CD4-positive, alpha-beta T cell treated with Interferon gamma for 1 hour (primary cell): ENCODE data around the gene MAPKAPK3.

Source experiments
- DNase-seq: peaks from one replicate; pipeline ENCODE4 v3.0.0-alpha.2; 2020

MAPKAPK3 gene

GRCh38 chr3:50587806-50588758 lies 28.9 kb upstream of the MAPKAPK3 start:
- DNase-seq: peak; percentile 60

- no peak for DNase-seq
These were observed 28.1 kb upstream of the MAPKAPK3 start for GRCh38 chr3:50588759-50589433.

DNA sequence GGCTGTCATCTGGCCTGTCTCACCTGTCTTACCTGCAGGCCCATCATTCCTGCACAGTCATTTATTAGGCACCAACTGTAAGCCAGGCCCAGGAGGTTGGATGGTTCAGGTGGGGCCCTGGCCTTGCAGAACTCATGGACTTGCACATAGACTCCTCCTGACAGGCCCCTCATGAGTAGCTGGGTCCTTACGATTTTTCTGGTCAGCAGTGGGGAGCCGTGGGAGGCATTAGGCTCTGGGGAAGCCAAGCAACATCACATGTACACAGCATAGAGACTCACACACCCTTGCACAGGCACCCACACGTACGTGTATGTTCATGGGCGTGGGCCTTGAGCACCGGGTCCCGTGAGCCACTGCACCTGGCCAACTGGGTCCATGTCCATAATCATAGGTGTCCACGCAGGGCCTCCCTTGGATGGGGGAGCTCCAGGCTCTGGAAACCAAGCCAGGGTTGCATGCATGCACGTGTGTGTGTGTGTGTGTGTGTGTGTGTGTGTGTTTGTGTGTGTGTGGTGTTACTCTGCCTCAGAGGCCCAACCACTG lies 25.7 kb upstream of the MAPKAPK3 start:
- no peak for DNase-seq

- peak; percentile 46 for DNase-seq
These were observed 24.4 kb upstream of the MAPKAPK3 start for GRCh38 chr3:50592568-50592967.

DNA sequence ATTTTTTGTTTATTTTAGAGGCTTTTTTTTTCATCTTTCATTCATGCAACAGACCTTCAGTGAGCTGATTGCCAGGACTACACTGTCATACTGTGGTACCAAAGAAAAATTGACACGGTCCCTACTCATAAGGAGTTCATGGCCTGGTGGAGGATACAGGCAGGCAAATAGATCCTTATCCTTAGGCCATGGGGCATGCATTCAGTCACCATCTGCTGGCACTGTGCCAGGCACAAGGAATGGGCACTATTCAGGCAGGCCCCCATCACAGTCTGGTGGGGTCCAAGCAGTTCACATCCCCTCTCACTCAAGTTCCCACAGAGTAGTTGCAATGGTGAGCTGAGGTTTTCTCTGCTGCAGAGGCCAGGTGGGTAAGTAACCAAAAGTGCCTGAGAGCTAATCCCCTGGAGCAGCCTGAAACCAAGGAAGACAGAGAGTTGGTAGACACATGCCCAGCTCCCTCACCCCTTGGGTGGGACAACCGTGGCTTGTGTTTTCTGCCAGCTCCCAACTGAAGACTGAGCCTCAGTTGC lies 22.6 kb upstream of the MAPKAPK3 start:
- no peak for DNase-seq

- no peak for DNase-seq
These were observed 17.7 kb upstream of the MAPKAPK3 start for GRCh38 chr3:50599115-50599715.

- no peak for DNase-seq
These were observed 17.2 kb upstream of the MAPKAPK3 start for GRCh38 chr3:50599716-50600118.

DNA sequence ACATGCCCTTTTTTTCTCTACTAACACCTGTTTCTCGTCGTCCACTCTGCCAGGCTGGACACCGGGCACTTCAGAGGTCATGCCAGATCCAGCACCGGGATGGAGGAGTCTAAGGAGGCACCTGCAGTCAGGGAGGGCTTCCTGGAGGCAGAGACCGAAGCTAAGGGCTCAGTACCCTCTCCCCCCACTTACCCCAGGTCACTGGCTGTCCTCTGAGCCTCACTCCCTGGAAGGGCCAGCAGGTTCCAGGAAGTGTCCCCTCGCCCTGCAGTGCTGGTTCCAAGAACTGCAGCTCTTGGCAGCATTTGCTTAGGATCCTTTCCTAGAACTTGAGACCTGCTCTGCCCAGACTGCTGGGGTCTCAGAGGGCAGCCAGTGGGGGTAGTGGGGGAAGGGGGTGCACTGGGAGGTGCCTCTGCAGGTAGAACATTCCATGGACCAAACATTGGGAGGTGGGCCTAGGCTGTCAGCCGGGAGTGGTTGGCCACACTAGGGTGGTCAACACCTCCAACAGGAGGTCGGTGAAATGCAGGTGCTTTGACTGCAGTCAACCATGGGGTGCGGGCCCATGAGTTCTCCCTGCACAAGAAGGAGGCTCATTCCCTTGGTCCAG lies 16.7 kb upstream of the MAPKAPK3 start:
- DNase-seq: no peak

DNA sequence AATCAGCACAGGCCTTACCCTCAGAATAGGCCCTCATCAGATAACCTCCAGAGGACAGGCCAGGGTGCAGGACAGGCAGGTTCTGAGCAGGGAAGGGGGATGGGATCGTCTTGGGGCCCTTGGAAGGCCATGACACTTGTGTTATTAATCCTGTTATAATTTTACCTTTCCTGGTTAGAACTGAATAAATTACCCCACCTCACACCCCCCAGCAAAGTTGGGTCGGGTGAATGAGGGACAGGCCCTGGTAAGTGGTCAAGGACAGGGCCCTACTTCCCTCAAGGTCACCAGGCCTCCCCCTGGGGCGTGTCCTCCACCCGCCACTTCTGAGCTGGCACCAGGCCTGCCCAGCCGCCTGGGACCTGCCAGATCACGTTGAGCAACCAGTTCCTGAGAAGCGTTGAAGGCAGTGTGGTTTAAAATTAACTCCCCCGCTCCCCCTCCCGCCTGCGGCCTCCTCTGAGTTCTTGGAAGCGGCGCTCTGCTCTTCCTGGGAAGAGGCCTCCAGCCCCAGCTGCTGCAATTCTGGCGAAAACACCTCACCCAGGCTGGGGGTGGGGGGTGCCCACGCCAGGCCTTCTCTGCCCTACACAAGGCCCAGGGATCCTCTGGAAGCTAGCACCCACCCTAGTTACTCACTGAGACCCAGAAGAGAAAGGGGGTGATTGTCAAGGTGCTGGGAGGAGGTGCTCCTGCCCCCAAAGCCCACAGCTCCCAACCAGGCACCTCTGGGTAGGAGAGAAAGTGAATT lies 15.9 kb upstream of the MAPKAPK3 start:
- DNase-seq: peak; percentile 82

DNA sequence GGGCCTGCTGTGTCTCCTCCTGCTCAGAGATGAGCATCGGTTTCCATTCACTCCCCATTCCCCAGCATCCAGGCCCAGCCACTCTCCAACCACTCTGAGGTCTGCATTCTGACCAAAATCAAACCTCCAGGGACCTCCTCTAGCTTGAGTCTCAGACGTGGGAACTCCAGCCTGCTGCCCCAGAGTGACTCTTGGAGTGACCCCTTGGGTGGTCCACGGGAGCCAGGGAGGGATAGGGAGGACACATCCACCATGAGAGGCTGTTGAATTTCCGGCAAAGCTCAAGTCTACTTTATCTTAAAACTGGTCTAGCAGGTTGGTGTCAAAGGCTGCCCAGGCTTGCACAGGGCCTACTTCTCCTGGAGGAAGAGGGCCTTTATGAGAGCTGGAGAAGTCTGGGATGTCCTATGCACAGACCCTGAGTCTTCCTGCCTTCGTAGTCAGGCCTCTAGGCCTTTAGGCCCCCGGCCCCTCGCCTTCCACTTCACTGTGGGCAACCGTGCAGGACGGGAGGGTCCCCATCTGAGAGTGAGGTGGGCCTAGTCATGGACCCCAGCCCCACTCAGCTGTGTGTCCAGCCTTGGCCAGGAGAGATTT lies 14.3 kb upstream of the MAPKAPK3 start:
- DNase-seq: no peak

GRCh38 chr3:50603261-50604109 lies 13.5 kb upstream of the MAPKAPK3 start:
- DNase-seq: no peak

DNA sequence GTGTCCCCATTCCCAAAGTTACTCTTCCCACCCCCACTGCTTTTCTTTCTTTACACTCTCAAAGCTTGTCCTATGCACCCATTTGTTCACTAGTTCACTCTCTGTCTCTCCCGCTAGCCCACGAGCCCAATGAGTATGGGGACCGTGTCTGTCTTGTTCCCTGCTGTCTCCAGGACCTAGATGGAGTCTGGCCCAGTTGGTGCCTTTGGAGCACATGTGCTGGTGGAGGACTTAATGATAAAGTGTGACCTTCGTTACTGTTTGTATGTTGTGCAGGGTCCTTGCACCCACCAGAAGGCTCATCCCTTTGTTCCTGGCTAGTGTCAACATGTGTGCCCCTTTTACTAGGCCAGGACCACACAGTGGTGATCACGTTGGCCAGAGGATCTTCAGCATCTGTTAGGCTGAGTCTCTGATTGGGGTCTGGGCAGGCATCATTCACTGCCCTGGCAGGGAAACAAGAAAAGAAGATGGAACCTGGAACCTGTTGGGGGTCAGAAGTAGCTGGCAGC lies 12.8 kb upstream of the MAPKAPK3 start:
- DNase-seq: no peak

- DNase-seq: peak; percentile 45
These were observed 12.0 kb upstream of the MAPKAPK3 start for GRCh38 chr3:50604628-50605588.

GRCh38 chr3:50605901-50606326 lies 11.0 kb upstream of the MAPKAPK3 start:
- no peak for DNase-seq

DNA sequence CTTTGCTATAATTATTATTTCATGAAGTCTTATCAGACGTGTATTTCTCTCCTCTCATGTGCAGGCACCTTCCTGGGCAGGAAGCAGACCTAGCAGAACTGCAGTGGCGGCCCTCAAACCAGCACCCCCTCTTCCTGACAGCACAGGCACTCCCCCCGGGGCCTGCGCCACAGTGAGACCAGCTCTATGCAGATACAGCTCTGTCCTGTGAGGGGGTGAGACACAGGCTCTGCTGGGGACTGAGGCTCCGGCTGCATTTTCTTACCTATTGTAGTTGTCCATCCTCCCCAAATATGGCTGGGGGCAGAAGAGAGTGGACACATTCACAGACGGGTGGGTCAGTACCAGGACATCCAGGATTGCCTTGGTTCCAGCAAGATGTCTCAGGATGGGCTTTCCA lies 10.4 kb upstream of the MAPKAPK3 start:
- DNase-seq: no peak

- no peak for DNase-seq
These were observed 9.5 kb upstream of the MAPKAPK3 start for GRCh38 chr3:50607271-50608091.

- DNase-seq: no peak
These were observed 8.7 kb upstream of the MAPKAPK3 start for GRCh38 chr3:50608278-50608677.
